ENCODE results near the gene EIF2B5. TPM values are rescaled to one million over a fixed set of nuclear protein-coding genes. Genes with fewer than 3 reads are reported as not detected.

EIF2B5 gene
- polyA plus RNA-seq, 3 donors, result 22.7 to 50.0 (median 24.1) TPM

- WGBS (ENCODE audit: insufficient coverage), result 96% methylated on average over 12 of the region's 16 CpGs
- H3K36me3 Mint-ChIP-seq, result peaks cover 71 to 95% of the 10 kb centered on the region in 2 donors
- no peak for DNase-seq
- no peak overlapping the region for H3K4me3 Mint-ChIP-seq
- intact Hi-C loops (cut with micrococcal nuclease), result no loop called here
- H3K27me3 ChIP-seq (ENCODE audit: control insufficient read depth in 2 of 2, insufficient read depth in 2 of 2, low read length in 2 of 2), result no peaks in the 10 kb centered on the region
- peak overlapping the region in 2 of 7 donors; percentile 20 to 63 for H3K27ac Mint-ChIP-seq
- TF ChIP-seq CTCF (IDR thresholded peaks at IDR 0.05), result no peak
- H3K36me3 ChIP-seq (replicated peaks in 1 of 2; ENCODE audit: control insufficient read depth in 1 of 2, insufficient read depth in 2 of 2, low read length in 2 of 2), result peaks cover 66 to 75% of the 10 kb centered on the region in 2 donors
- H3K4me2 ChIP-seq (replicated peaks; ENCODE audit: extremely low read depth, low read length, poor library complexity, severe bottlenecking), result no peak overlapping the region
- H3K4me1 Mint-ChIP-seq, result peaks cover 8% of the 10 kb centered on the region
- H4K20me1 ChIP-seq (ENCODE audit: insufficient read depth, low read length), result peaks cover 50% of the 10 kb centered on the region
- no peaks in the 10 kb centered on the region for H3K27me3 Mint-ChIP-seq (ENCODE audit: low read depth in 3 of 3)
- no peaks in the 10 kb centered on the region for H3K9me3 ChIP-seq (replicated peaks in 1 of 2; ENCODE audit: control insufficient read depth in 1 of 2, insufficient read depth in 1 of 2, low read length in 2 of 2)
- no peak overlapping the region for H2AFZ ChIP-seq (ENCODE audit: insufficient read depth, low read depth, low read length, poor library complexity, severe bottlenecking)
- no peak overlapping the region for H3K4me3 ChIP-seq (replicated peaks in 1 of 3; ENCODE audit: low read depth in 2 of 3, low read length in 3 of 3)
- H3K4me1 ChIP-seq (ENCODE audit: control insufficient read depth in 1 of 2, insufficient read depth in 2 of 2, low read length in 2 of 2), result no peaks in the 10 kb centered on the region
- H3K79me2 ChIP-seq (ENCODE audit: insufficient read depth, low read length), result peaks cover 17% of the 10 kb centered on the region
- no peaks in the 10 kb centered on the region for H3K9me3 Mint-ChIP-seq
- H3K27ac ChIP-seq (ENCODE audit: low read depth in 1 of 2, low read length in 2 of 2), result no peak overlapping the region
- H3K9ac ChIP-seq (ENCODE audit: insufficient read depth, low read length, poor library complexity, severe bottlenecking), result no peak overlapping the region
Observed at GRCh38 chr3:184164648-184165330, 29.6 kb downstream of the EIF2B5 start.

- no peak overlapping the region for H3K4me2 ChIP-seq (replicated peaks; ENCODE audit: extremely low read depth, low read length, poor library complexity, severe bottlenecking)
- no peak overlapping the region for H3K9ac ChIP-seq (ENCODE audit: insufficient read depth, low read length, poor library complexity, severe bottlenecking)
- Mint-ChIP-seq H3K27ac (no peak overlapping the region), H3K27me3 (ENCODE audit: low read depth in 3 of 3) (no peaks in the 10 kb centered on the region), H3K4me3 (no peak overlapping the region), H3K9me3 (no peaks in the 10 kb centered on the region), H3K36me3 (peaks cover 71 to 94% of the 10 kb centered on the region in 2 donors), H3K4me1 (peaks cover 4% of the 10 kb centered on the region)
- peaks cover 70 to 83% of the 10 kb centered on the region in 2 donors for H3K36me3 ChIP-seq (replicated peaks in 1 of 2; ENCODE audit: control insufficient read depth in 1 of 2, insufficient read depth in 2 of 2, low read length in 2 of 2)
- no peaks in the 10 kb centered on the region for H3K4me1 ChIP-seq (ENCODE audit: control insufficient read depth in 1 of 2, insufficient read depth in 2 of 2, low read length in 2 of 2)
- H3K79me2 ChIP-seq (ENCODE audit: insufficient read depth, low read length), result peaks cover 10% of the 10 kb centered on the region
- no peak for DNase-seq
- no peak for TF ChIP-seq CTCF (IDR thresholded peaks at IDR 0.05)
- H3K4me3 ChIP-seq (replicated peaks in 1 of 3; ENCODE audit: low read depth in 2 of 3, low read length in 3 of 3), result no peak overlapping the region
- intact Hi-C loops (cut with micrococcal nuclease), result no loop called here
- 100% methylated on average over 1 of the region's 3 CpGs for WGBS (ENCODE audit: insufficient coverage)
- H3K9me3 ChIP-seq (replicated peaks in 1 of 2; ENCODE audit: control insufficient read depth in 1 of 2, insufficient read depth in 1 of 2, low read length in 2 of 2), result no peaks in the 10 kb centered on the region
- H4K20me1 ChIP-seq (ENCODE audit: insufficient read depth, low read length), result peaks cover 44% of the 10 kb centered on the region
- H2AFZ ChIP-seq (ENCODE audit: insufficient read depth, low read depth, low read length, poor library complexity, severe bottlenecking), result no peak overlapping the region
- H3K27ac ChIP-seq (ENCODE audit: low read depth in 1 of 2, low read length in 2 of 2), result no peak overlapping the region
- H3K27me3 ChIP-seq (ENCODE audit: control insufficient read depth in 2 of 2, insufficient read depth in 2 of 2, low read length in 2 of 2), result no peaks in the 10 kb centered on the region
Observed at GRCh38 chr3:184165543-184165942, 30.4 kb downstream of the EIF2B5 start.
